Loucy (cell line): ENCODE results near the gene LRRC71.

Experiments used
- H2AFZ ChIP-seq: fragments of 200-600 bp; sonication (generic); 2 replicates; pipeline ENCODE4 v1.6.0; 2016; ENCODE audit warnings: antibody characterized with exemption, mild to moderate bottlenecking, low read length, moderate library complexity
- H3F3A ChIP-seq: fragments of 200-600 bp; 2 replicates; pipeline ENCODE4 v1.6.0; 2016; ENCODE audit warnings: antibody characterized with exemption, low read depth, mild to moderate bottlenecking
- H3K27me3 ChIP-seq: fragments of 200-600 bp; sonication (generic); 2 replicates; pipeline ENCODE4 v1.6.1; 2014; ENCODE audit warnings: low read length, mild to moderate bottlenecking; ENCODE audit not compliant: insufficient read depth, poor library complexity, severe bottlenecking
- H3K36me3 ChIP-seq: fragments of 200-600 bp; sonication (generic); 2 replicates; pipeline ENCODE4 v1.6.1; 2016; ENCODE audit warnings: low read length; ENCODE audit not compliant: insufficient read depth
- H3K4me1 ChIP-seq: fragments of 200-600 bp; sonication (generic); 2 replicates; pipeline ENCODE4 v1.5.1; 2014; ENCODE audit warnings: low read length, mild to moderate bottlenecking; ENCODE audit not compliant: insufficient read depth, poor library complexity, severe bottlenecking
- H3K4me2 ChIP-seq: fragments of 200-600 bp; sonication (generic); 2 replicates; pipeline ENCODE4 v1.6.0; 2014; ENCODE audit warnings: antibody characterized with exemption, low read length, low read depth, mild to moderate bottlenecking; ENCODE audit not compliant: poor library complexity, severe bottlenecking
- H3K4me3 ChIP-seq: fragments of 200-600 bp; sonication (generic); 2 replicates; pipeline ENCODE4 v1.5.1; 2014; ENCODE audit warnings: low read length, mild to moderate bottlenecking, mixed read lengths; ENCODE audit not compliant: poor library complexity, severe bottlenecking
- H3K79me2 ChIP-seq: fragments of 200-600 bp; sonication (generic); 2 replicates; pipeline ENCODE4 v1.6.1; 2014; ENCODE audit warnings: low read length; ENCODE audit not compliant: insufficient read depth
- H3K9ac ChIP-seq: fragments of 200-600 bp; sonication (generic); 2 replicates; pipeline ENCODE4 v1.6.0; 2014; ENCODE audit warnings: mild to moderate bottlenecking, low read depth, low read length, moderate library complexity; ENCODE audit not compliant: poor library complexity, severe bottlenecking
- H3K9me2 ChIP-seq: fragments of 200-600 bp; sonication (generic); replicated peaks from 2 replicates; pipeline ENCODE4 v1.6.1; 2016; ENCODE audit warnings: low read depth, low read length, mixed read lengths
- H3K9me3 ChIP-seq: fragments of 200-600 bp; sonication (generic); 2 replicates; pipeline ENCODE4 v1.6.1; 2014; ENCODE audit warnings: mild to moderate bottlenecking, antibody characterized with exemption, low read length, low read depth; ENCODE audit not compliant: insufficient read depth
- H4K20me1 ChIP-seq: fragments of 200-600 bp; sonication (generic); 2 replicates; pipeline ENCODE4 v1.6.0; 2014; ENCODE audit warnings: antibody characterized with exemption, low read length, mild to moderate bottlenecking; ENCODE audit not compliant: insufficient read depth, poor library complexity, severe bottlenecking
- CTCF ChIP-seq: fragments of 200-600 bp; sonication (generic); conservative IDR thresholded peaks from 2 replicates; pipeline ENCODE4 v1.5.1; 2014; ENCODE audit warnings: mild to moderate bottlenecking, antibody characterized with exemption, low read length
- EZH2phosphoT487 ChIP-seq: fragments of 200-600 bp; IDR thresholded peaks from 2 replicates; pipeline ENCODE4 v1.6.1; 2018; ENCODE audit warnings: antibody characterized with exemption, mild to moderate bottlenecking, moderate library complexity, borderline replicate concordance

Gene LRRC71

GRCh38 chr1:156945881-156946661 lies 25.6 kb downstream of the LRRC71 start:
- Histone ChIP-seq H3K27me3 (no peaks in the 10 kb centered on the region), H3K36me3 (no peaks in the 10 kb centered on the region), H2AFZ (no peak overlapping the region), H3K4me3 (no peak overlapping the region), H3F3A (no peaks in the 10 kb centered on the region), H3K79me2 (no peaks in the 10 kb centered on the region), H3K4me2 (no peak overlapping the region), H3K9ac (no peak overlapping the region), H3K4me1 (no peaks in the 10 kb centered on the region), H3K9me2 (no peaks in the 10 kb centered on the region), H3K9me3 (no peaks in the 10 kb centered on the region), H4K20me1 (no peaks in the 10 kb centered on the region)
- TF ChIP-seq CTCF (no peak), EZH2phosphoT487 (no peak)

- Histone ChIP-seq H3F3A (no peaks in the 10 kb centered on the region), H3K27me3 (no peaks in the 10 kb centered on the region), H3K4me1 (no peaks in the 10 kb centered on the region), H3K79me2 (no peaks in the 10 kb centered on the region), H2AFZ (no peak overlapping the region), H3K4me3 (no peak overlapping the region), H4K20me1 (no peaks in the 10 kb centered on the region), H3K9me2 (no peaks in the 10 kb centered on the region), H3K9ac (no peak overlapping the region), H3K9me3 (no peaks in the 10 kb centered on the region), H3K4me2 (no peak overlapping the region), H3K36me3 (no peaks in the 10 kb centered on the region)
- no peak for TF ChIP-seq EZH2phosphoT487
- no peak for TF ChIP-seq CTCF
These were observed 26.7 kb downstream of the LRRC71 start for GRCh38 chr1:156947127-156947526.

- TF ChIP-seq CTCF (no peak), EZH2phosphoT487 (no peak)
- Histone ChIP-seq H3K4me2 (no peak overlapping the region), H3K4me3 (no peak overlapping the region), H3K9ac (no peak overlapping the region), H2AFZ (no peak overlapping the region), H3K4me1 (no peaks in the 10 kb centered on the region), H3K79me2 (no peaks in the 10 kb centered on the region), H3F3A (no peaks in the 10 kb centered on the region), H3K9me3 (no peaks in the 10 kb centered on the region), H3K36me3 (no peaks in the 10 kb centered on the region), H4K20me1 (no peaks in the 10 kb centered on the region), H3K9me2 (no peaks in the 10 kb centered on the region), H3K27me3 (no peaks in the 10 kb centered on the region)
These were observed 27.5 kb downstream of the LRRC71 start for GRCh38 chr1:156947818-156948525.
